Kidney tubule cell (primary cell): ENCODE data around the gene NUDC.
"Not testable (repeated sequence)": the region's sequence is repeated elsewhere in the genome, so short reads cannot be mapped to it uniquely, and the experiment has no call there.

Experiments used
- DNase-seq: peaks from one replicate; pipeline ENCODE4 v3.0.0-alpha.2; 2018; ENCODE audit warnings: low spot score

Gene NUDC

DNA sequence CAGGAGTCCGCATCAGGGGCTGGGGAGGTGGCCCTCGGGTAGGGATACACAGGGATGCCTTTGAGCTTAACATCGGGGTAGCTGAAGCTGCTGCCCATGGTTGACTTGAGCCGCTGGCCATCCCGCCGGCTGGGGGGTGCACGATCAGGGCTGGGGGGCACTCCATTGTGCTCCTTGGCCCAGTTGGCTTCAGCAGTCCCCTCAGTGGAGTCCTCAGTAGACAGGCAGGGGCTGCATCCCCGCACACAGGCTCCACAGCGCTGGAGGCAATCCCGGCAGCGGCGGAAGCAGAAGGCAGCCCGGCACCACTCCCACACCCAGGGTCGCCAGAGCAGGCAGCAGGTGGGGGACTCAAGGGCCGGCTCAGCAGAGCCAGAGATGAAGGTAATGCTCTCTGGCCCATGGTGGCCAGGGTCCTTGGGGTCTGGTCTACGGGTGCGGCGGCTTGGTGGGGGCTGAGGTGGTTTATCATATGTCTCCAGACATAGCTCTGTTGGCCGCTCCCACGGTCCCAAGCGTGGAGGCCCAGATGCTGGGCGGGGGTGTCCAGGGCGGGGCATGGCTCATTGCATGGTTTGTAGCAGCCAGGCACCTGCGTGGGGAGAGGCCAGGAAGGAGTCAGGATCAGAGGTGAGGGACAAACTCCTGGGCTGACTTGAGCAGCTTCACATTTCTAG is 30.4 kb downstream of the NUDC start:
- DNase-seq, result no peak

DNA sequence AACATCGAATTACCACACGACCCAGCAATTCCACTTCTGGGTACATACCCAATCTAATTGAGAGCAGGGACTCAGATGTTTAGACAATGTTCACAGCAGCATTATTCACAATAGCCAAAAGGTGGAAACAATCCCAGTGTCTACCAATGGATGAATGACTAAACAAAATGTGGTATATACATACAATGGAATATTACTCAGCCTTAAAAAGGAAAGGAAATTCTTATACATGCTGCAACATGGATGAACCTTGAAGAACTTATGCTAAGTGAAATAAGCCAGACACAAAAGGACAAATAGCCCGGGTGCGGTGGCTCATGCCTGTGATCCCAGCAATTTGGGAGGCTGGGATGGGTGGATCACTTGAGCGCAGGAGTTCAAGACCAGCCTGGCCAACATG is 31.8 kb downstream of the NUDC start:
- DNase-seq, result no peak

DNA sequence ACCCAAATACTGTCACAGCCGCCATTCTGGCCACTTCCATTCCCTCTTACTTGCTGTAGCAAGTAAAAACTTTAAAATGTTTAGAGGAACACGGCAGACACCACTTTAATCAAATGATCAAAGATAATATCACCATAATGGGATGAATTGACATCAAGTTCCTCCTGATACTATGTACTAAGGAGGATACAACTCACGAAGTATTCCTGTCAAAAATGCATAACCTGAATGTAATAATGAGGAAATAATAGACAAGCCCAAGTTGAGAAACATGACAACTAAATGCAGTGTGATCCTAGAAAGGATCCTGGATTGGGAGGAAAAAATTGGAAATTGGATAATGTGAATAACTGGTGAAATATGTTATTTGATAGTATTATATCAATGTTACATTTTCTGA is 34.8 kb downstream of the NUDC start:
- no peak for DNase-seq

DNA sequence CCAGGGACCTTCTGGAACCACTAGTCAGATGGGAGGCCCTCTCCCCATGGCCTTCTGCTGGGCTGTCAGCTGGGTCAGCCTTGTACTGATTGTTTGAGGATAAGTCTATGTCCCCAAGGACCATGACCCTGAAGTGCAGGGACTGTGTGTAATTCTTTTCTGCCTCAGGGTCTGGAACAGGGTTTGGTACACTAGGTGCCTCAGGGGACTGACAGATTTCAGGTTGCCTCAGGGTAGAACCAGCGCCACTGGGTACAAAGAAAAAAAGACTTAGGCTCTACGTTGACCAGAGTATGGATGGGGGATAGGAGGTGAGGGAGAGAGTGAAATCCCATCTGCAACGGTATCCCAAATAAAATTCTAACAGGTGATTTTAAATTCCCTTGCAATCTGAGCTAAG is 35.8 kb downstream of the NUDC start:
- DNase-seq, result no peak

DNA sequence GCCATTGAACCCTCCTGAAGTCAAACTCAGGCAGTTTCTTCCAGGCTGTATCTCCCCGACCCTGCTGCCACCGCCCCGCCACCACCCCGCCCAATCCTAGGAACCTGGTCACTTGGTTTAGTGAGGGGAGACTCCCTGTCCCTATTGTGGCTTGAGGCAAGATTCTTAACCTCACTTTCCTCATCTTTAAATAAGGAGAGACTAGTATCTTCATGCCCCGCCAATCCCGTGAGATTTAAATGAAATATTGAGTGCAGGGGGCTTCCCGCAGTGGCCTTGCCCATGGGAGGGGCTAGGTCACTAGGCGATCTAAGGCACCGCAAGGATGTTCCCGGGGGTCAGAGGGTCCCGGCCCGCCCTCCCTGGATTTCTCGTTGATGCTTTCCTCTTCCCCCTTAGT is 37.7 kb downstream of the NUDC start:
- DNase-seq, result no peak

DNA sequence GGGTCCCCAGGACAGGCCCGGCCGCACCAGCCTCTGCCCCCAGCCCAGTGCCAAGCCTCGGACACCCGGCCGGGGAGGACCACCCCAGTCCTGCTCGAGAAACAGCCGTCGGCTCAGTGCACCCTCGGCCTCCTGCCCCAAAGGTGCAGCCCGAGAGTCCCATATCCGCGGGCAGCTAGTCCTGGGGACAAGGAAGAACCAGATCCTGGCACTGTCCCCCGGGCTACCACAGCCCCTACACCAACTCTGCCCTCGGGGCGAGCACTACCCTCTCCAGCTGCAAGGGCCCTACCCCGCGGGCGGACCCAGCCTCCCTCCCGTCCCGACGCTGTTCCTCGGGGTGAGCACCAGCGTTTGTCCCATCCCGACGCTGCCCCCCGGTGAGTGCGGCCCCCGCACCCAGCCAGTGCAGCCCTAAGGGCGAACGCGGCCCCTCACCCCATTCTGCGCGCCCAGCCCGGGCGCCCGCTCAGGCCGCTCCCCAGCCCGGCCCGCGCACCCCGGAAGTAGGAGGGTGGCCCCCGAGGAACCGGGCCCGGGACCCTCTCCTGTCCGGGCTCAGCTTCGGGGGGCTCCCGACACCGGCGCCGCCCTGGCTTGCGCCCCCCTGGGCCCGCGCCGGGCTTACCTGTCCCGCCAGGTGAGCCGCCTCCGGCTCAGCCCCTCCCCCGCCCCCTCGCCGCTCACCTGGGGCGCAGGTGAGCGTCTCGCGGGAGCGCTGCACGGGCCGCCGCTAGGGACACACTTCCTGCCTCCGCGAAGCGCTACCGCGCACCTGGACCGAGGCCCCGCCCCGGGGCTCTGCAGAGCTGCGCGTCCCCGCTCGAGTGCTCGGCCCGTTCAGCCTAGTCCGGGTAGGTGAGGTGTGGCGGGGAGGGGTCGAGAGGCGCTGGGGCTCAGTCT is 38.4 kb downstream of the NUDC start, which contains the start of gene KDF1:
KDF1 (minus strand) TSS at position 747 of the 903 bp plus-strand sequence. CDS start 8,088 bp downstream, outside the sequence.
- peak; percentile 79 for DNase-seq

DNA sequence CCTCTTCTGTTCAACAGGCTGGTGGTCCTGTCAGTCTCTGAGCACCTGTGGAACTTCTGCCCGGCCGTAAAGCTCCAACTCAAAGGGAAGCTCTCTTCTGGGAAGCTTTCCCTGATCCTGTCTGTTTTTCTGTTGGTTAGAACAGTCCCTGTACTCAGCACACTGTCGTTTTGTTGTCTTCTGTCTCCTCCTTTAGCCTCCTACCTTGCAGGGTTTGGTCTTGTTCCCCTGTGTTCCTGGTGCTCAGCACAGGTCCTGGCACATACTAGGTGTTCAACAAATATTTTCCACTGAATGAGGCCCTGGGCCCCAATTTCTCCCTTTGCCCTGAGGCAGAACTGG is 39.1 kb downstream of the NUDC start:
- DNase-seq, result no peak

DNA sequence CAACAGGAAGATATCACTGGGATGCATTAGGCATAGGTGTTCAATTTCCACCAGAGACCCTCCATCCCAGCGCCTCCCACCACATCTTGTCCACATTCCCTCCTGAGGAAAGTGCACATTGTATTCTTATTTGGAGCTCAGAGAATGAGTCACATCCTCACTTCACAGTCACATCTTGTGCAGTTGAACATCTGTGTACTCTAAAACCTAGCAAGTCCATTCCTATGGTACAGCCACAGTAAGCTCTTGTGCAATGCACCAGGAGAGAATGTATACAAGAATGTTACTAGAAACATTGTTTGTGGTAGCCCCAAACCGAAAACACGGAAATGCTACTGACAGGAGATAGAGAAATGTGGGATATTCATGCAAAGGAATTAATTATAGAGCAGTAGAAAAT is 40.3 kb downstream of the NUDC start:
- DNase-seq, result peak; percentile 53

DNA sequence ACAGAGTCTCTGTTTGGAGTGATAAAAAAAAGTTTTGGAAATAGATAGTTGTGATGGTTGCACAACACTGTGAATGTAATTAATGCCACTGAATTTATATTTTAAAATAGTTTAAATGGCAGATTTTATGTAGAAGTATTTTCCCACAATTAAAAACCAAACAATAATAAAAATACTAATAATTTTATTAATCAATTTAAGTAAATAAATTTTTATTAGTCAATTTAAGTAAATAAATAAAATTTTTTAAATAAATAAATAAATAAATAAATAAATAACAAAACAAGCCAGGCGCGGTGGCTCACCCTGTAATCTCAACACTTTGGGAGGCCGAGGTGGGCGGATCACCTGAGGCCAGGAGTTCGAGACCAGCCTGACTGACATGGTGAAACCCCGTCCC is 43.7 kb downstream of the NUDC start:
- DNase-seq, result no peak

DNA sequence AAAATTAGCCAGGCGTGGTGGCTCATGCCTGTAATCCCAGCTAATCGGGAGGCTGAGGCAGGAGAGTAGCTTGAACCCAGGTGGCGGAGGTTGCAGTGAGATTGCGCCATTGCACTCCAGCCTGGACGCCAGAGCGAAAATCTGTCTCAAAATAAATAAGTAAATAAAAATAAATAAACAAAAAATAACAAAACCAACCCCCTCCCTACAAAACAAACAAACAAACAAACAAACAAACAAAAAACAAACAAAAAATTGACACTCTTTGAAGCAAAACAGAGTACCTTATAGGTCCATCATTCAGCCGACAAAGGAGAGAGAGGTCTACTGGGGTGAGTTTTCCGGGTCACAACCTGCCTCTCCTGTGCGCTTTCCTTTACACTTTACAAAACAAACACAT is 44.1 kb downstream of the NUDC start:
- no peak for DNase-seq

DNA sequence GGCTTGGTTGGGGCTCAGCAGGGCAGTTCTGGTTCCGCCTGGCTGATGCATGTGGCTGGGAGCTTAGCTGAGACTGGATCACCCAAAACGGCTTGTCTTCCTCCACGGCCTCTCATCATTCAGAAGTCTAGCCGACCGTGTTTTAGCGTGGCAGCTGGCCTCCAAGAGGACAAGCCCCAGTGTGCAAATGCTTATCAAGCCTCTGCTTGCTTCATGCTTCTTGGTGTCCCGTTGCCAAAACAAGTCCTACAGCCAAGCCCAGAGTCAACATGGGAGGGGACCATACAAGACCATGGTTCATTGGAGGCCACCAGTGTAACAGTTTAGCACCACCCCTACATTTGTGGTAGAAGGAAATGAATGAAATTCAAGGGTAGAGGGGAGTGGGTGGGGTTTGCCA is 49.3 kb downstream of the NUDC start:
- no peak for DNase-seq

DNA sequence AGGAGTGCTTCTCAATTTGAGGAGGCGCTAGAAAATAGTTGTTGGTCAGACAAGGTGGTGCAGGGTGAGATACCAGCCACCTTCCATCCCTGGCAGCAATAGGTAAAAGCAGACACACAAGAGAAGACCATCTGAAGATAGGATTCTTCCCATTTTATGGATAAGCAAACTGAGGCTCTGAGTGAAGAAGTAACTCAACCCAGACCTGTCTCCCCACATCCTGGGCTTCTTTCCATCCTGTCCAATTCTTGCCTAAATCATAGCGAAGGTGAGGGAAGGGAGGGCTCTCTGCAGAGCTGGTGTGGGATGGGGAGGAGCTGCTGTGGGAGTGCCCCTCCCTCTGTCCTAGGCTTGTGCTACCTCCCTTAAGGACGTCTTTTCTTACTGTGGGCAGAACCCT is 50.0 kb downstream of the NUDC start:
- DNase-seq, result no peak

DNA sequence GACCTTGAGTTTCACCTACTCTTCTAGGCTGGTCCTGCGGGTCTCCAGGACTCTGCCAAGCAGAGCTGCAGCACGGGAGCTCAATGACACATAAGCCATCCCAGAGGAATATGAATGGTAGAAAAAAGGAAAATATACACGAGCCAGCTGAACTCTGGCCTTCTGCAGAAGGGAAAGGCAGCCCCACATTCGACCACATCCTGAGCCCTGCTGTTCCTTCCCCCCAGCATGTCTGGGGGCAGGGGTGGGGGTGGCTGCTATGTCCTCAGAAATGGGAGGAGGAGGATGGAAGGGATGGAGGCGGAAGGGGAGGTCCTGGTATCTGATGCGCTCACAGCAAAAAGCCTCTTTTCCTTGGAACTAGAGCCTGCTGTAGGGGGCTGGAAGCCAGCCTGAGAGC is 50.8 kb downstream of the NUDC start:
- DNase-seq, result no peak

DNA sequence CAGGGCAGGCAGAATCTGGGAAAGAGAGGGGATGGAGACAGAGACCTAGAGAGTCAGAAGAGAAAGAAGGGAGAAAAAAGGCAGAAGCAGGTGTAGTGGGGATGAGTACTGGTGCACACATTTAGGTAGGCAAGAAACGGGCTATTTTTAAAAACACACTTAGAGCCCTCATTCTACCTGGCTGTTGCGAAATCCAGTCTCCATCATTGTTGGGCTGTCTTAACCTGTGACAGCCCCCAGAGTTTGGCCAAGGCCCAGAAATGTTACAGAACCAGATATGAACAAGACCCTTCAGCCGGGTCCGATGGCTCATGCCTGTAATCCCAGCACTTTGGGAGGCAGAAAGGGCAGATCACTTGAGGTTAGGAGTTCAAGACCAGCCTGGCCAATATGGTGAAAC is 51.3 kb downstream of the NUDC start:
- DNase-seq, result no peak

DNA sequence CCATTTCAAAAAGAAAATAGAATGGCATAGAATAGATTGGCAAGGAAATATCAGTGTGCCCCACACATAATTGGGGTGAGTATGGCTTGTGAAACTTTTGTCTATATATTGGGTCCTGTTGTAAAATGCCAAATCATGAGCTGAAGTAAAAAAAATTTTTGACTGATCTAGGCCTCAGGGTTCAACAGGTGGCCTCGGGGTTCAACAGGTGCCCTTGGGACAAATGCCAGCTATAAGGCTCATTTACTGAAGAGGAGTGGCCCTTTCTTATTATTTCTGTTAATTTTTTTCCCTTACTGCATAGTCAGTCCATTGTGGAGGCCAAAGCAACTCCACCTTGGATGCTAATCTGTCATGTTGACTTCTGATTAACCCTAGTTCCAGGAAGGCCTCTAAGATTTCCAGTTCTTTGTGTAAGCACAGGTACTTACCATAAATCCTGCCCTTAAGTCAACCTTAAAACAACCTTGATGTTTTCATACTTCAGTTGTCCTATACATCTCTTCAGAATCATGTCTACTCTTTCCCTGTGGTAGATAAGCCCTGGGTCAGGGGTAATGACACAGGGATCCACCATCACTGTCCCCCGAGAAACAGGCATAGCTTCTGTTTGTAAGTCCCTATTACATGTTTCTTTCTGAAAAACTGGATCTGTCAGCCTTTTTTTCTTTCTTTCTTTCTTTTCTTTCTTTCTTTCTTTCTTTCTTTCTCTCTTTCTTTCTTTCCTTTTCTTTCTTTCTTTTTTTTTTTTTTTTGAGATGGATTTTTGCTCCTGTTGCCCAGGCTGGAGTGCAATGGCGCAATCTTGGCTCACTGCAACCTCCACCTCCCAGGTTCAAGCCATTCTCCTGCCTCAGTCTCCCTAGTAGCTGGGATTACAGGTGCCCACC is 55.3 kb downstream of the NUDC start:
- no peak for DNase-seq

DNA sequence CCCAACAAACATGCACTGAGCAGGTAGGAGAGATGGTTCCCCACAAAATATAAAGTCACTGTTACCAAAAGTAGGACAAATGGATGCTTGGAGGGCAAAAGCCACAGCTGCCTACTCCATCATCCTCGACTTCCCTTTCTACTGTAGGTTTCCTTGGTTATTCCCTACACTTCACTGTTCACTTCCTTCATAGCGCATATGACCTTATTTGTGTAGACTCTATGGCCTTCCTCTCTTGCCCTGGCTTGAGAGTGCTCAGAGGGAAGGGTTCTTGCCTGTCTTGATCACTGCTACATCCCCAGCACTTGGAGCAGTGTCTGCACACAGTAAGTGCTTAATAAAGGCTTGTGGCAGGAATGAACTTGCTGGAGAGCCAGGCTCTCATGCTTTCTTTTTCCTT is 57.4 kb downstream of the NUDC start:
- no peak for DNase-seq

DNA sequence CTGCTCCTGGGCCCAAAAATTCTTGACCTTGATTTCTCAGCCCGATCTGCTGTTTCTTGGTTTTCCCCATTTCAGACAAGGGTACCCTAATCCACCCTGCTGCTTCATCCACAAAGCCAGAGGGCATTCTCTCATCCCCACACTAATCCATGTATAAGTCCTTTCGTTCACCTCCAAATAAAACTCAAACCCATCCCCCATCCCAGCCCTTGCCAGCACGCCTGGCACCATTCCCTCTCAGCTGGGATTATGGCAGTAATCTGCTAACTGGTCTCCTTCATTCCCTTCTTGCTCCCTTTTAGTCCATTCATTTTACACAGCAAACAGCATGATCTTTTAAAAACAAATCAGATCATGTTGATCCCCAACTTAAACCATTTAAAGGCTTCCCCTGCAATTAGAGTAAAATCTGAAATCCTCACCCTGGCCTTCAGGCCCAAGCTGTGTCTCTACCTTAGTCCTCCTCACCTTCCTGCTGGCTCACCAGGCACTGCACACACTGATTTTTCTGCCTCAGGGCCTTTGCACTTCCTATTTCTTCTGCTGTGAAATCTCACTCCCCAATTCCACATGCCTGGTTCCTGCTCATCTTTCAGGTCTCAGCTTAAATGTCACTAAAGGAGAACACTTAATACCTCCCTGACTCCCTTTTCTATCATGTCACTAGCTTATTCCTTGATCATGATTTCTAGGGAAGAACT is 59.8 kb downstream of the NUDC start:
- DNase-seq, result no peak

DNA sequence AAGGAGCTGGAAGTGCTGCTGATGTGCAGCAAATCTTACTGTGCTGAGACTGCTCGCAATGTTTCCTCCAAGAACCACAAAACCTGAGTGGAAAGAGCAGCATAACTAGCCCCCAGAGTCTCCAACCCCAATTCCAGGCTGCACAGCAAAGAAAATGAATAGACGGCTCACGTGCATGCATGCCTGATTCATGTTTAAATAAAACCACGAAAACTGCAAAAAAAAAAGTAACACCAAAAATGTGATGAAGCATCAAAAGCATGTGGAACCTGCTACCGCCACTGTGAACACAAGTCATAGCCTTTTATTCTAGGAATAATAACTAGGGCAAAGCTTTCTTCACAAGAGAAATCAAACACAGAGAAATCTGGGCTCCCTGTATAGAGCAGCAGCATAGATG is 62.3 kb downstream of the NUDC start:
- no peak for DNase-seq

DNA sequence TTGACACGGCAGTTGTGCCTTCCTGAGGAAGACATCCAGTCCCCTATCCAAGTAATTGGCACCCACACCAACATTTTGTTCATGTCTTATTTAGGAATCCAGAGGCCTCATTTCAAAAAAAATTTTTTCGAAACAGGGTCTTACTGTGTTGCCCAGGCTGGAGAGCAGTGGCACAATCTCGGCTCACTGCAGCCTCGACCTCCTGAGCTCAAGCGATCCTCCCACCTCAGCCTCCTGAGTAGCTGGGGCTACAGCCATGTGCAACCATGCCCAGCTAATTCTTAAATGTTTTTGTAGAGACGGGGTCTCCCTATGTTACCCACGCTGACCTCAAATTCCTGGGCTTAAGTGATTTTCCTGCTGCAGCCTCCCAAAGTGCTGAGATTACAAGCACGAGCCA is 62.7 kb downstream of the NUDC start:
- no peak for DNase-seq

DNA sequence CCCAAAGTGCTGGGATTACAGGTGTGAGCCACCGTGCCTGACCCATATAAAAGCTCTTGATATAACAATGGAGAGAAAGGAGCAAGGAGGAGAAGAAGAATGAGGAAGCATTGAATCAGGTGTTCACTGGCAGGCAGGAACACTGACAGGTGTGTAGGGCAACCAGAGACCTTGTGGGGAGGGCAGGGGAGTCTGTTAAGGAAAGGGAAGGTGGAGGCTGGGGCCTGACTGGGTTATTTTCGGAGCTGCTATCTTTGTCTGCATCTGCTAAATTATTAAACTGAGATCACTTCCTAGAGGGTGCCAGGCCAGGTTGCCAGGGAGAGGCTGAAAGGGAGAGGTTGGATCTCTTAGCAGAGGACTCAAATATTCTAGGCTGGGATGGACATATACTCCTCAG is 65.1 kb downstream of the NUDC start:
- DNase-seq, result peak; percentile 44

DNA sequence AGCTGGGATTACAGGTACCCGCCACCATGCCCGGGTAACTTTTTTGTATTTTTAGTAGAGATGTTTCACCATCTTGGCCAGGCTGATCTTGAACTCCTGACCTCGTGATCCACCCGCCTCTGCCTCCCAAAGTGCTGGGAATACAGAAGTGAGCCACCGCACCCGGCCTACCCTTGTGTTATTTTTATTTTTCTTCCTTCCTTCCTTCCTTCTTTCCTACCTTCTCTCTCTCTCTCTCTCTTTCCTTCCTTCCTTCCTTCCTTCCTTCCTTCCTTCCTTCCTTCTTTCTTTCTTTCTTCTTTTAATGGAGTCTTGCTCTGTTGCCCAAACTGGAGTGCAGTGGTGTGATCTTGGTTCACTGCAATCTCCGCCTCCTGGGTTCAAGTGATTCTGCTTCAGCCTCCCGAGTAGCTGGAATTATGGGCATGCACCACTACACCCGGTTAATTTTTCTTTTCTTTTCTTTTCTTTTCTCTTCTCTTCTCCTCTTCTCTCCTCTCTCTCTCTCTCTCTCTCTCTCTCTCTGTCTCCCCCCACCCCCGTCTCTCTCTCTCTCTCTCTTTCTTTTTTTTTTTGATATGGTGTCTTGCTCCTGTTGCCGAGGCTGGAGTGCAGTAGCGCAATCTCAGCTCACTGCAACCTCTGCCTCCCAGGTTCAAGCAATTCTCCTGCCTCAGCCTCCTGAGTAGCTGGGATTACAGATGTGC is 68.0 kb downstream of the NUDC start:
- DNase-seq, result not testable (repeated sequence)
